ENCODE data around the gene TIPARP.
"Not testable (repeated sequence)": the region's sequence is repeated elsewhere in the genome, so short reads cannot be mapped to it uniquely, and the experiment has no call there.

Gene TIPARP

DNA sequence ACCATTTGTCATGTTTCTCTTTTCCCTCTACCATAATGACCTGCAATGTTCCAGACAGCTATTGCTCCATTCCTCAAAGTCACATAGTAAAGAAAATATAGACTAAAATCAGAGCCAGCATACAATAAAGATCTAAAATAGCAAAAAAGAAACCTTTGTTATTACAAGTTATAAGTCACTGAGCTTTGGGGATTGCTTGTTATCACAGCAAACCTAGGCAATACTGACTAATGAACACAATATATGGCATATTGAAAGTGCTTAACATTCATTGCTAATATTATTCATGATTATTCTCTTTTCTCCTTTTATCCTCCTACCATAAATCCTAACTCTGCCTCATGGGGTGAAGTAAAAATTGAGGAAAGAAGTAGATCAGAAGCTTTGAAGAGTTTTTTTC, 27.4 kb upstream of the TIPARP start:
- no peak for DNase-seq (ENCODE audit: low spot score)

DNA sequence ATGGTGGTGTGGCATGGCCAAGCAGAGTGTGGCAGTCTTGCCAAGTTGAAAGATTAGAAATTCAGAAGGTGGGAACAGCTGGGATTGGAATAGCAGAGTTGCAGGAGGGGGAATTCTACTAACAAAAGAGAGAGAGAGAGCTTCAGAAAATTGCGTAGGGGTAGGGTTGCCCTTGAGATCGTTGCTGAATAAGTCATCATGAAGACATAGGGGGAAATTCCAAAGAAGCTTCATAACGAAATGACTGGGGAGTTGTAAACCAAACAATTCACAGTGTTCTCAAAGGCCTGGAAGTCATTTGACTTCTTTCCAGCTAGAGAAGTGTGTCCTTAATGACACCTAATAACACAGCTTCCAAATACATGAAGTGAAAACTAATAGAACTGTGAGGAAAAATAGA, 26.3 kb upstream of the TIPARP start:
- DNase-seq (ENCODE audit: low spot score): no peak

DNA sequence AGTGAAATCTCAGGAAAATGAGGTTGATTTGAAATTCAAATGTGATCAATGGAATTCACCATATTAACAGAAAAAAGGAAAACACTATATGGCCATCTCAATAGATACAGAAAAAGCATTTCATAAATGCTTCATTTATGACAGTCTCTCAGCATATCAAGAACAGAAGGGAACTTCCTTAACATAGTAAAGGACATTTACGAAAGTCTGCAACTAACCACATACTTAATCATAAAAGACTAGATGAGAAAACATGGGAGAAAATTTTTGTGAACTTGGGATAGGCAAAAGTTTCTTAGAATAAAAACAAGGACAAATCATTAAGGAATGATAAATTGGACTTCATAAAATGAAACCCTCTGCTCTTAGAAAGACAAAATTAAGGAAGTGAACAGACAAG, 24.7 kb upstream of the TIPARP start:
- DNase-seq (ENCODE audit: low spot score): no peak

DNA sequence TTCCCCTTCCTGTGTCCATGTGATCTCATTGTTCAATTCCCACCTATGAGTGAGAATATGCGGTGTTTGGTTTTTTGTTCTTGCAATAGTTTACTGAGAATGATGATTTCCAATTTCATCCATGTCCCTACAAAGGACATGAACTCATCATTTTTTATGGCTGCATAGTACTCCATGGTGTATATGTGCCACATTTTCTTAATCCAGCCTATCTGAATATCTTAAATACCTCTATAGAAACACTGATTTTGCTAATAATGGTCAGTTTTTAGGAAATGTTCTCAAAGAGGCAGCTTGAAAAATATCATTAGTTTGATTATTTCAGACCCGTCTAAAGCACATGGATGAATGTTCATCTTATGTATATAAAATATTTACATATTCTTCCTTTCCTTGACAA, 21.7 kb upstream of the TIPARP start:
- DNase-seq (ENCODE audit: low spot score): not testable (repeated sequence)

DNA sequence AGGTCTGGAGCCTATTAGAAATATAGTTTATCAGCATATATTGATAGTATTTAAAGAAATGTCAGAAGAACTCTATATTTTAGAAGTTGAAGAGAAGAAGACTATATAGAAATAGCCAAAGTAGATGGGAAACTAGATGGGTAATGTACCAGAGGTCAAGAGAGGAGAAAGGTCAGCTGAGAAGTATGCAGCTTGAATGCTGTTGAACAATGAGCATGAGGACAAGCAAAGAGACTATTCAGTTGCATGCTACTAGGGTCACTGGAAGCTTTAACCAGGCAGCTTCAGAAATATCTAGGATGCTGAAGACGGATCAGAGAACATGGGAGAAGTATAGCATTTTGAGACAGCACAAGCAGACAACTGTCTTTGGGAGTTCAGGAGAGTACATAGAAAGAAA, 19.6 kb upstream of the TIPARP start:
- DNase-seq (ENCODE audit: low spot score): no peak

DNA sequence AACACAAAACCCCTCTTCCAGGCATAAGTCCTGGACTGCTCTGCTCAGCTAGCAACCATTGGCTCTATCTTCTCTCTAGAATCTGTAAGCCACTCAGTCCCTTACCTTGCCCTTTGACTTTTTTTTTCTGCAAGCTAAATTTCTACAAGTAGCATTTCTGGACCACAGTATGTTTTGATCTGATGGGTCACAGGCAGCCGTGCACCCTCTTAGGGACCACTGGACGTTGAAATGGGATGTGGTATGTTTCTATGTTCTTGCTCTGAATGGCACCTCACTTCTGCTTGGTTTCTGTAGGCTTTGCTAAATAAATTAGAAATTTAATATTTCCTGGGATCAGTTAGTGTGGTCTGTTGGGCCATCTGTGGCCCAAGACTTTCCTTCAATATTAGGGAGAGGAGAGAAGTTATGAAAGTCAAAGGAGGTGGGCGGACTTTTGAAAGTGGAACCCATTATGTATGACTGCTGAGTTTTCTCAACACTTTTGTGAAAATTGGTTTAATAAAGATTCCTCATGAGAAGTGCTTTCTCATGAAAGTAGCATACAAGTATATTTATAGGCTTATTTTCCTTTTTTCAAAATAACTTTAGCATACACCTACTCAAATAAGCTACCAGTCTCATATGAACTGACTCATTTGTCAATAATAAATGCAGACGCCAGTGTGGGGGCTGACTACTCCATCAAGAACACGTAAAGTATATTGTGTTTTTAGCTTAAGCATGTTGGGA, 18.4 kb upstream of the TIPARP start:
- DNase-seq (ENCODE audit: low spot score): no peak

DNA sequence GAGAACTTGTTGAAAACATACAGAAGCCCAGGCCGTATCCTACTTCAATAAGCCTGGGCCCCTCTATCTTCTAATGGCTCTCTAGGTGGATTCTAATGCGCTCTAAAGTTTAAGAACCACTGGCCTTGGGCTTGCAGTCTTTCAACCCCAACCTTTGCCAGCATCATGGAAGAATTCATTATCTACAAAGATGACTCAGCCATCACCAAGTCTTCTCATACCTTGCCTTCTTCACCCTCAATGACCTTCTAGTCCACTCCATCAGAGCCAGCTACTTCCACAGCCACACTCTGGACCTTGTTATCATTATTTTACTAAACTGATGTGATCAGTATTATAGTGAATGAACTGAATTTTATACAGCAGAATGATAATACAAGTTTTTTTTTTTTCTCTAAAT, 16.9 kb upstream of the TIPARP start:
- no peak for DNase-seq (ENCODE audit: low spot score)

DNA sequence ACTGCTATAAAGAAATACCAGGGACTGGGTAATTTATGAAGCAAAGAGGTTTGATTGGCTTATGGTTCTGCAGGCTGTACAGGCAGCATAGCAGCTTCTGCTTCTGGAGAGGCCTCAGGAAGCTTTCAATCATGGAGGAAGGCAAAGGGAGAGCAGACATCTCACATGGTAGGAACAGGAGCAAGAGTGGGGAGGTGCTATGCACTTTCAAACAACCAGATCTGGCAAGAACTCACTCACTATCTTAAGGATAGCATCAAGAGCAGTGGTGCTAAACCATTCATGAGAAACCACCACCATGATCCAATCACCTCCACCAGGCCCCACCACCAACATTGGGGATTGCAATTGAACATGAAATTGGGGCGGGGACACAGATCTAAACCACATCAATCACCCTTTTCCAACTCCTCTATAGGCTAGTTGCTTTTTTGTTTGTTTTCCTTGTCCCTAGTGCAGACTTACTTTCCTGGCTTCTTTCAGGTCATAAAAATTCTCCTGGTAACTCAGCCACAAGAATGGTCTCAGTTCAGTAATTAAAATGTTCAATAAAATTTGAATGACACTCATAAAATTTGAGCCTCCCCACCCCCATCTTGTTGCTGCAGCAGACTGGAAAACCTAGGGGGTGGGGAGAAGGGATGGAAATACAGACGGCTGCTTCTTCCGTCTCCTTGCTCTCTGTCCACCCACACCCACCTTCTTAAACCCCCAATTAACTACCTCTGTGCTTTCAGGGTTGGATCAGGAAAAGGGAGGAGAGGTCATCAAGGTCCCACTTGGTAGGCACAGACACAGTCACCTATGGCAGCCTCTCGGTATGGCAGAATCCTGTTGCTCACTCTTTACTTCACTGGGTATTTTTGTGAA, 16.3 kb upstream of the TIPARP start:
- no peak for DNase-seq (ENCODE audit: low spot score)

DNA sequence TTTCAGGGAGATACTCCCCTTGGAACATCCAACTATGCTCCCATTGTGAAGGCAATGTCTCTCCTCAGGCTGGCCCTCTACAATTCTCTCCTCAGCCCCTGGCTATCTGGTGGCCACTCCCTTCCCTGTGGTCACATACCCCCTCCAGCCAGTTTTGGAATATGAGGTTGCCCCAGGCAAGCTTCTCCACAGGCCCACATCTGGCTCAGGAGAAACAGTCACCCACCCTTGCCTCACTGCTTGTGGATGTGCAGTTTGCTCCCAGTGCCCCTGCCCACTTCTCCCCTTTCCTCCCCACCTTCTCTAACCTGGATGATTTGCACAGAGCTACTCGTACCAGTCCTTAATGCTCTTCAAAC, 15.7 kb upstream of the TIPARP start:
- no peak for DNase-seq (ENCODE audit: low spot score)

DNA sequence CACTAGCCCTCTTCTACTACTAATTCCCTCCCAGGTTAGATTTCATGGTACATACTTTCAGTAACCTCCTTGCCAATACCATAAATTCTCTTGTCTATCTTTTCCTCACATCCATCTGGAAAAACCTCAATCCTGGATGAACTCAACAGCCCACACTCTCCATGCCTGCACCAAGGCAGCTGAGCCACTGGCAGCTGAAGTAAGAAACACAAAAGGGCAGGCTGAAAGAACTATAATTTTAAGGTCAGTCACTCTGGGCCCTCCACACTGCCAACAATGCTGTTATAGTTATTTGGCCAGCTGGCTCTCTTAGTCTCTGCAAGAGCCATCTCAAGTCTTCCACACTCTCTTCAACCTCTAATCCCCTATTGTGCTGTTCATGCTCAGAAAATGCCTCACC, 15.1 kb upstream of the TIPARP start:
- DNase-seq (ENCODE audit: low spot score): no peak

DNA sequence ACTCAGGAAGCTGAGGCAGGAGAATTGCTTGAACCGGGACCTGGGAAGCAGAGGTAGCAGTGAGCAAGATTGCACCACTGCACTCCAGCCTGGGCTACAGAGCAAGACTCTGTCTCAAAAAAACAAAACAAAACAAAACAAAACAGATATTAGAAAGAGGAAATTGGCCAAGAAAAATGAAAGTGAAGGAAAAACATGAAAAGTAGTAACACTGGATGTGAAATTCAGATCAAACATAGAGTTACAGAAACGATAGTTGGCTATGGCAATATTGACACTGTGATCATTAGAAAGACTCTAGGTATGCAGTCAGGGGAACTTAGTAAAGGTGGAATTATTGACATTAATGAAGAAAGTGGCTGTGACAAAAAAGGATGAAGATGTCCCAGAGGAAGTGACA, 13.2 kb upstream of the TIPARP start:
- no peak for DNase-seq (ENCODE audit: low spot score)

DNA sequence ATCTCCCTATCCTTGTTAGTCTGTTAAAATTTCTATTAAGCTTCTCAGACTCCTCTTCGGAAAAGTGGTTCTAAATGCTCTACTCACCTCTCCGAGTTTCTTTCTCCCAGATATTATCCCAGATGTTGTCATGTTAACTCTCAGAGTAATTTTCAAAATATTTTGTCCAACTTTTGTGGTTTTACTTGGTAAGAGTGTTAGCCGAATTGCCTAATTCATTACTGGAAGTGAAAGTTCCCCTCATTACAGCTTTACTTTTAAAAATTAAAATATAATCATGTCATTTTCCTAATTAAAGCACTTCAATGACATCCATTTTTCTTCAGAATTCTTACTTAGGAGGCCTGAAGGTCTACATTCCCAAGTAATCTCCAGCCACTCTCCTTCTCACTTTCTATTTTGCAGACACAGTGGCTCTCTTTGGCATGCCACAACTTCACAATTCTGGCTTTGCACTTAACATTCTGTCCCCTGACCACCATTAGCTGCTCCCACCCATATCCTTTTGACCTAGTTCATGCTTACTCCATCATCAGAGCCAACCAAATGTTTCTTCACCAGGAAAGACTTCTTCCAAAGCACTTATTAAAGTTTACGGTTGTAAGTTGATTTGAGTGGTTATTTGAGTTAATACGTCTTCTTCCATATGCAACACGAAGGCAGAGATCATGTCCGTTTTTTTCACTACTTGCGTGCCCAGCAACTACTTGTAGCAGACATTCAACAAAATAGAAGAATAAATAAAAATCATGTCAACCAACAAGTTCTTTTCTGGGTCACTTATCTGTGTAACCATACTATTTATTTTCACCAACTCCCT, 10.2 kb upstream of the TIPARP start:
- DNase-seq (ENCODE audit: low spot score): no peak

DNA sequence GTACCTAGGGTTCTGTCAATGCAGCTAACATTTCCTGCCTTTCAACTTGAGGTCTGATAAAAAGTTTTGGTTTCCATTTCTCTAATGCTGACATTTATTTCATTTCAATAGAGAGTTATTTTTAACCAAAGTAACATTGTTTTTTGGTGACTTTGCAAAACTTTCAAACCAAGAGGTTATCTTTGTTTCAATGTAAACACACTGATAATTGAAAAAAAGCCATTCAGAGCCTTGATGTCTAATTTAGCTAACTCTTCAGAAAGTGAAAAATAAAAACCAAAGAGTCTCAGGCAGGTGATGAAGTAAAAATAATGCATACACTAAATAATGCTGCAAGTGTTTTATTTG, 9.6 kb upstream of the TIPARP start:
- DNase-seq (ENCODE audit: low spot score): no peak

DNA sequence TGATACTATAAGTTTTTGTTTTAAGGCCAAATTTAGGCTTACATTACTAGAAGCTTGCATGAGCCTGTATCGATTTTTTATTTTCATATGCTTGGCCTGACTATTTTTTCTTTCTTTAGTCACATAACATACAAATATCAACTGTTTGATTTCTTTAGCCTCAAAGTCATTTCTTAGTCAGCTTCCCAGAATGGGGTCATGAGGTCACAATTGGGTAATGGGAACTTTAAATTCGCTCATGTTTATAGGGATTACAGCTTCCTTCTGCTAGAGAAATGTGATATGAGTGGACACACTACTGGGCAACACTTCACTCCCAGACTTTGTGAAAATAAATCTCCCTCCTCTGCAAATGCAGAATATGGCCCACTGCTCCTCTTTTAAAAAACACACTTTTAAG, 9.1 kb upstream of the TIPARP start:
- no peak for DNase-seq (ENCODE audit: low spot score)

DNA sequence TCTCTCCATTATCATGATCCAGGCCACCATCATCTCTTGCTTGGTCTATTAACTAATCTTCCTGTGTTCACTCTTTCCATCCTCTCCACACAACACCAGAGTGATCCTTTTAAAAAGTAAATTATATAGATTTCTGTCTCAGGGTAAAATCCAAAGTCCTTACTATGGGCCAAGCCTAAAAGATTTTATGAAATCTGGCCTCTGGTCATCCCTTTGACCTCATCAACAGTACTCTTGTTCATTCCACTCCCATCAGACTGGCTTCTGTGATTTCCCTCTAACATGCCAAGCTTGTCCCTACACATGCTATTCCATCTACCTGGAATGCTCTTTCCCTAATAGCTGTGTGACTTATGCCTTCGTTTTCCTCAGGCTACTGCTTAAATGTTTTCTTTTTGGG, 8.3 kb upstream of the TIPARP start:
- no peak for DNase-seq (ENCODE audit: low spot score)

DNA sequence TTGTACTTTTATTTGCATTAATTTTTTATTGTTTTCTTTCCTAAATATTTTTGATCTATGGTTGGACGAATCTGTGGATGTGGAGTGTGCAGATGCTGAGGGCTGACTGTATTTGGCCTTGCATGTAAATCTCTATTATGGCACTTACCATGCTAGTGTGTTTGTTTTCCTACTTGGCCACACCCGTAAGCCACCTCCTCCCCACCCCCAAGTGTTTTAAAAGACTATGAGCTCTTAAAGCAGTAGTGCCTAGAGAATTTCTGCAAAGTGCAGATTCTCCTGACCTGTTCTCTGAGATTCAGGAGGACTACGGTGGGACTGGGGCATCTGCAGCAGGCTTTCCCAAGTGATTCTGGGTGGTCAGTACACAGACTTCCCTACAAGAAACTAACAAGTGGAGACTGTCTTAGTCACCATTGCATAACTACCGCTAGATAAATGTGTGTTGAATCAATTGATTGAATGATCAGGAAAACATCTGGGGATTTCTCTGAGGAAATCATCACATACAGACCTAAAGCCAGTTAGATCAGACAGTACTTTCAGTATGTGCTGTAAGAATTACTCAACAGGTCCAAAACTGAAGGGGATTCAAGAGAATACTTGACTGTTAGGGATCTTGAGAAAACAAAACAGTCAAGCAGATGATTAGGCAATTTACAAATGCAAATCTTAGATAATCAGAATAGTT, 6.2 kb upstream of the TIPARP start:
- no peak for DNase-seq (ENCODE audit: low spot score)

DNA sequence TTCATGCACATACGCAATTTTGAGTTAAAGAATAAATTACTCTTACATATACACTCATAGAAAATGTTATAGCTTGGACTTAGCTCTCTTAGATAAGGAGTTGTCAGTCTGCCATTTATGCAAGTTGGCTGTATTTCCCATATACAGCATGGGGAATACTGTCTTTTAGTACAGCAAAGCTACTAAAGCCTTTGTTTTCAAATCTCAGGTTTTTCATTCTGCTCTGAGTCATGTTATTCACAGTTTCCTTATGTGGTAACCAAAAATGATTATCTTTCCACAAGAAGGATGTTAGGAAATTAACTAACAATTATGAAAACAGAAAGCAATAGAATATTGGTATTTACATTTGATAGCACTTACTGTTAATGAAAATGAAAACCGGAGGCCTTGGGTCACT, 4.3 kb upstream of the TIPARP start:
- DNase-seq (ENCODE audit: low spot score): no peak

DNA sequence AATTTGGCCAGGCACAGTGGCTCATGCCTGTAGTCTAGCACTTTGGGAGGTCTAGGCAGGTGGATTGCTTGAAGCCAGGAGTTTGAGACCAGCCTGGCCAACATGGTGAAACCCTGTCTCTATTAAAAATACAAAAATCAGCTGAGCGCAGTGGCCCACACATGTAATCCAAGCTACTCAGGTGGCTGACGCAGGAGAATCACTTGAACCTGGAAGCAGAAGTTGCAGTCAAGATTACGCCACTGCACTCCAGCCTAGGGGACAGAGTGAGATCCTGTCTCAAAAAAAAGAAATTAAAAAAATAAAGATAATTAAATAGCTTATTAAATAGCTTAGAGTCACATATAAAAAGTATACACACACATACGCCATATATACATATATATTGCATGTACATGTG, 3.7 kb upstream of the TIPARP start:
- no peak for DNase-seq (ENCODE audit: low spot score)

DNA sequence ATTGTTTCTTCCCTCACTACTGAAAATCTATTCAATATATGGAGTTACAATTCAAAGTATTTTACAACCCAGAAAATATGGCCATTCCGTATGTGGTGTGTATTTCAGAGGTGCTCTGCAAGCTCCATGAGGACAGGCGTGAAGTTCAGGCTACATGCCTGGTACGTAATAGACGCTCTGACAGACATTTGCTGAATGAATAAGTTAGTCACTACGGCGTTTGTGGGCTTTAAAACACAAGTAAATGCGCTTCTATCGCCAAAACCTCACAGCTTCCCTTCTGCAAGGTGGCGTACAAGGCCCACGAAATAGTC, 701 bp upstream of the TIPARP start:
- DNase-seq (ENCODE audit: low spot score): no peak

DNA sequence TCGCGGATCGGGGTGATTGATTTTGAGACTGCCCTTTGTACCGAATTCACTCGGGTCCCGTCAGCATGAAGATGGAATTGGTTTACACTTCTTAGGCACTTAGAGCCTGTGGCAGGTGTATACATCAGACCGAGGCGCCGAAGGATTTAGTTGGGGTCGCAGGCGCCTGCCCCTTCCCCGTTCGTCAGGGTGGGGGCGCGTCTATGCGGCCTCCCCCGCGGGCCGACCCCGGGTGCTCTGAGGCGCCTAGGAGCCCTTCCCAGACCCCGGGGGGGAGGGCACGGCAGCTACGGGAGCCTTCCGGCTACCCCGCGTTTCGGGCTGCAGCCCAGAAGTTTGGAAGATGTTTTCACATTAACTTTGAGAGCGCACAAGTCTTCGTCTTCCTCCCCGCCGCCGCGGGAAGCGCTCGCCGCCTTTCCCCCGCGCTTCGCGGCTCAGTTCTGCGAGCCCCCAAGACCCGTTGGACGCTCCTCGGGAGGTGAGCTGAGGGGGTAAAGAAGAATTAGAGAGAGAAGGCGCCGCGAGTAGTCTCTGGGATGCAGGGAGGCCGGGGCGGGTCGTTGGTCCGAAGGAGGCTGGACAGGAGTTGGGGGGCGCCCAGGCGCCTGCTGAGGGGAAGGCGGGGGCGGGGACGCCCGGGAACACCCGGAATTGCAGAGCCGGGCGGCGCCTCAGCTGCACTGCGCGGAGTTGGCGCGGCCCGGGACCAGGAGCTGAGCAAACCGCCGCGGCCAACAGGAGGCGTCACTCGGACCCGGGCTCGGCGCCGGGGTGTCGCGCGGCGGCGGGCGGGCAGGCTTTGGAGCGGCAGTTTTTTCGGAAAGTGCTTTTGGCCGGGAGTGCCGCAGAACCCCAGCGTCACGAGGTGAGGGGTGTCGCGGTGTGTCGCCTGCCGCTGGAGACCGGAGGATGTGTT, 780 bp downstream of the TIPARP start:
- DNase-seq (ENCODE audit: low spot score): peak; percentile 36
